Transverse colon (tissue), 4 donors: ENCODE results near the gene MDP1. TPM values are rescaled to one million over a fixed set of nuclear protein-coding genes. Genes with fewer than 3 reads are reported as not detected.

Experiments used
- DNase-seq: peaks from one replicate; pipeline ENCODE4 v3.0.0-alpha.2; 2019
- H3K27ac ChIP-seq, 4 donors: fragments of 200-600 bp; sonication (generic); 2 replicates each; pipeline ENCODE4 v1.5.1; 2016 to 2018; ENCODE audit warnings: inconsistent platforms in 4 of 4
- H3K27me3 ChIP-seq: fragments of 200-600 bp; sonication (generic); 2 replicates; pipeline ENCODE4 v1.5.1; 2017; ENCODE audit warnings: inconsistent platforms
- H3K36me3 ChIP-seq, 4 donors: fragments of 200-600 bp; sonication (generic); 2 replicates each; pipeline ENCODE4 v1.5.1; 2017 to 2019; ENCODE audit warnings: inconsistent platforms in 4 of 4
- H3K4me1 ChIP-seq, 4 donors: fragments of 200-600 bp; sonication (generic); 2 replicates each; pipeline ENCODE4 v1.5.1; 2017 to 2020; ENCODE audit warnings: inconsistent platforms in 4 of 4
- H3K4me3 ChIP-seq, 4 donors: fragments of 200-600 bp; sonication (generic); 1 replicate in 1 of 4; 2 replicates in 3 of 4; pipeline versions ENCODE4 v1.5.1 to v1.6.1; 2017 to 2019; ENCODE audit warnings: inconsistent platforms in 4 of 4
- H3K9me3 ChIP-seq, 2 donors: fragments of 200-600 bp; sonication (generic); 2 replicates each; pipeline ENCODE4 v1.5.1; 2017 to 2019; ENCODE audit warnings: inconsistent platforms in 2 of 2
- CTCF ChIP-seq, 5 experiments: fragments of 200-600 bp in 3 of 5; fragments of 450-650 bp in 2 of 5; sonication (generic) in 3 of 5; IDR thresholded peaks; 1 replicate in 2 of 5; 2 replicates in 3 of 5; pipeline ENCODE4 v1.5.1; 2016 to 2017; ENCODE audit warnings: antibody characterized with exemption in 5 of 5, inconsistent platforms in 3 of 5, mild to moderate bottlenecking in 2 of 5, moderate library complexity in 1 of 5
- EP300 ChIP-seq: sonication (generic); formaldehyde crosslinking; IDR thresholded peaks from one replicate; pipeline ENCODE4 v1.6.1; 2017; ENCODE audit warnings: antibody characterized with exemption, low read depth
- POLR2A ChIP-seq: fragments of 450-650 bp; IDR thresholded peaks from one replicate; pipeline ENCODE4 v1.6.1; 2016; ENCODE audit warnings: antibody characterized with exemption, mild to moderate bottlenecking, moderate library complexity
- POLR2AphosphoS5 ChIP-seq, 3 donors: sonication (generic); formaldehyde crosslinking; IDR thresholded peaks; one replicate each; pipeline ENCODE4 v1.6.1; 2016; ENCODE audit warnings: antibody characterized with exemption in 3 of 3
- WGBS, 2 donors: methylation state at CpG; one replicate each; pipeline ENCODE4 v1.1.5; 2018; ENCODE audit warnings: low coverage in 1 of 2; 5-methylcytosine and 5-hydroxymethylcytosine counted together
- in situ Hi-C, 4 donors: fragments of 200-750 bp; cut with MboI; loops; one replicate each; pipeline versions ENCODE4 v1.15.0 to v1.15.1; 2017; ENCODE audit warnings: low sequenced_read_pairs in 3 of 4, low pct_ligation_motif_present in 1 of 4, low pct_unique_long_range_greater_than_20kb in 1 of 4
- intact Hi-C: fragments of 100-400 bp; cut with DNase I; formaldehyde crosslinking; loops from one replicate; pipeline ENCODE4 v1.15.1; 2023; ENCODE audit warnings: low total_unique reads
- total RNA-seq, 4 donors: library from RNA; depleted of rRNA; stranded (reverse); fragments of >200 nt; gene quantifications; one replicate each; pipeline ENCODE4 v1.1.0, GENCODE V29; 2016

The MDP1 gene
- total RNA-seq, 4 donors from 2014 or later, result 11.1 to 116 (median 40.2) TPM

- no peak for DNase-seq
- in situ Hi-C loops, result no loop called here
- Histone ChIP-seq H3K27ac (no peak overlapping the region), H3K4me1 (no peaks in the 10 kb centered on the region), H3K4me3 (no peak overlapping the region), H3K36me3 (no peaks in the 10 kb centered on the region), H3K9me3 (no peaks in the 10 kb centered on the region), H3K27me3 (no peaks in the 10 kb centered on the region)
- intact Hi-C loops, result no loop called here
- 80 to 86% methylated on average over 1 to 16 of the region's 16 CpGs for WGBS, 2 donors
- TF ChIP-seq EP300 (no peak), CTCF (IDR thresholded peaks at IDR 0.05) (no peak), POLR2A (no peak), POLR2AphosphoS5 (IDR thresholded peaks at IDR 0.05) (no peak)
Observed at GRCh38 chr14:24260026-24260779, 44.3 kb upstream of the MDP1 start.

- Histone ChIP-seq H3K27ac (no peak overlapping the region), H3K9me3 (no peaks in the 10 kb centered on the region), H3K27me3 (no peaks in the 10 kb centered on the region), H3K4me1 (no peaks in the 10 kb centered on the region), H3K36me3 (no peaks in the 10 kb centered on the region), H3K4me3 (no peak overlapping the region)
- no peak for DNase-seq
- WGBS, 2 donors, result 83 to 85% methylated on average over 4 to 12 of the region's 16 CpGs
- intact Hi-C loops (no loop called here), in situ Hi-C loops (no loop called here)
- TF ChIP-seq CTCF (IDR thresholded peaks at IDR 0.05), result no peak
- TF ChIP-seq POLR2A, result no peak
- TF ChIP-seq POLR2AphosphoS5 (IDR thresholded peaks at IDR 0.05), result no peak
- no peak for TF ChIP-seq EP300
Observed at GRCh38 chr14:24259282-24260025, 43.6 kb upstream of the MDP1 start.

- no peak overlapping the region for H3K4me3 ChIP-seq
- no peak overlapping the region for H3K27ac ChIP-seq
- in situ Hi-C loops (no loop called here), intact Hi-C loops (no loop called here)
- TF ChIP-seq POLR2AphosphoS5 (IDR thresholded peaks at IDR 0.05) (no peak), CTCF (IDR thresholded peaks at IDR 0.05) (no peak), POLR2A (no peak), EP300 (no peak)
- no peaks in the 10 kb centered on the region for H3K27me3 ChIP-seq
- no peaks in the 10 kb centered on the region for H3K36me3 ChIP-seq
- no peaks in the 10 kb centered on the region for H3K4me1 ChIP-seq
- no peak for DNase-seq
- H3K9me3 ChIP-seq, result no peaks in the 10 kb centered on the region
- 91 to 100% methylated on average over 2 to 17 of the region's 18 CpGs for WGBS, 2 donors
Observed at GRCh38 chr14:24258548-24259265, 42.8 kb upstream of the MDP1 start.

GRCh38 chr14:24258119-24258518, 42.3 kb upstream of the MDP1 start:
- Histone ChIP-seq H3K4me1 (no peaks in the 10 kb centered on the region), H3K4me3 (no peak overlapping the region), H3K27ac (no peak overlapping the region), H3K9me3 (no peaks in the 10 kb centered on the region), H3K36me3 (no peaks in the 10 kb centered on the region), H3K27me3 (no peaks in the 10 kb centered on the region)
- TF ChIP-seq EP300, result no peak
- no peak for TF ChIP-seq CTCF (IDR thresholded peaks at IDR 0.05)
- no peak for TF ChIP-seq POLR2A
- no peak for TF ChIP-seq POLR2AphosphoS5 (IDR thresholded peaks at IDR 0.05)
- intact Hi-C loops (no loop called here), in situ Hi-C loops (no loop called here)
- WGBS, 2 donors, result 85 to 91% methylated on average over 6 to 9 of the region's 9 CpGs
- DNase-seq, result no peak
